Measurements from ENCODE around the gene GAK.

Gene GAK

DNA sequence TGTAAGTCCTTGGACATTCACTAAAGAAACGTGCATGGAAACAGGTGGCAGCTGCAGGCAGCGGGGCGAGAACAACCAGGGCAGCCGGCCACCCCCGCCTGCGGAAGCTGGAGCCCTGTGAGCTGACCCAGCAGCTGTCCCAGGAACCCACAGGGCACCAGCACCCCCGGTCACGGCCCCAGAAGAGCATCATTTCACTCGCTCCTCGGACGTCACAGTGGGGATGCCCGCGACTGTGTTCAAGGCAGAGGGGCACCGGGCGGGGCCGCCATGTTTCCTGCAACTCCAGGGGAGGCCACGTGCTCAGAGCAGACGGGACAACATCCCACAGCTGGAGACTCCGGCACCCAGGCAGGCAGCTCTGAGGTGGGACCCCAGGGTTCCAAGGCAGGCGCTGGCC, 61.2 kb downstream of the GAK start:
- DNase-seq (ENCODE audit: low read depth in 2 of 2), result no peak

DNA sequence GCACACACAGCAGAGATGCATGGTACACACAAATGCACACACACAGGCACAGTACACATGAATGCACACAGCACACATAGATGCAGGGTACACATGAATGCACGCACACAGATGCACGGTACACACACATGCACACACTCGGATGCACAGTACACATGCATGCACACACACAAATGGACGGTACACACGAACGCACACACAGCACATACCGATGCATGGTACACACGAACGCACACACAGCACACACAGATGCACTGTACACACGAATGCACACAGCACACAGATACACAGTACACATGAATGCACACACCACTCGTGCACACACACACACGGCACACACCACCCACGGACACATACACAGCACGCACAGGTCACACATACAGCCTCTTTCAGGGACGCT, 62.3 kb downstream of the GAK start:
- no peak for DNase-seq (ENCODE audit: low read depth in 2 of 2)

DNA sequence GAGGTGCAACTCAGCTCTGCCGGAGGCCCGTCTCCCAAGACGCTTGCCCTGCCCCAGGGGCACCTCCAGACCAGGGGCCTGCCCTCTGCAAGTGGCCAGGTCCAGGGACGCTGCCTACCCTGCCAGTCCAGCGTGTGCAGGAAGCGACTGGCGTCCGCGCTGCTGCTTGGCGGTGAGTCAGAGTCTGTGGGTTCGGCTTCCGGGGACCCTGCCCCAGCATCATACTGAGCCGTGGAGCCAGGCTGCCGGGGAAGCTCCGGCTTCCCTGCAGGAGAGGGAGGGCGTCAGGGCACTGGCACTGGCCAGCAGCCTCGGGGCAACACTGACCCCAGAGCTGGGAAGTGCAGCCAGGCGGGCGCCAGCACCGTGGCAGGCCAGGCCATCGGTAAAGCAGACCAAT, 63.7 kb downstream of the GAK start:
- no peak for DNase-seq (ENCODE audit: low read depth in 2 of 2)

- no peak for DNase-seq (ENCODE audit: low read depth in 2 of 2)
These were observed 64.4 kb downstream of the GAK start for GRCh38 chr4:867526-868250.

DNA sequence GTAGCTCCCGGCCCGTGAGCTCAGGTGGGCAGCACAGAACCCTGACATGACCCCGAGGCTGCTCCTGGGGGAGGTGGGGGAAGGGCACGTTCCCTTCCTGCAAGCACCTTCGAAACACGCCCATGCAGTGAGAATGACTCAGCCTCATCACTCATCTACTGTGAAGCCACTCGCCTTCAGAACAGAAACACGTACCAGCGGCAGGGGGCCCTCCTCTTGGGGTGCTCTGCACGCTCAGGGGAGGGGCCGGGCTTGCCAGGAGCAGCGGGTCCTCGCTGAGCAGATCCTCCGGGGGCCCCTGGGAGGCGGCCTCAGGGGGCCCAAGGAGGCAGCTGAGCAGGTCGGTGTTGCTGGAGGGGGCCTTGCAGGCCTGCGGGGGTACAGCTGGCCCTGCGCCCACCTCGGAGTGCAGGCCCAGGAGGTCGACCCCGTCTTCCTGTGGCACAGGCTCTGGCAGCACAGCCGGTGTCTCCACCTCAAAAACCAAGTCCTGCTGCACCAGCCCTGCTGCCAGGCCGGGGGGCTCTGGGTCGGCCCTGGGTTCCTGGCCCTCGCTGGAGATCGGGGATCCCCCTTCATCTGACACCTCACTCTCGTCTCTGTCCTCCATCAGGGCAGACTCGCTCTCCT, 65.2 kb downstream of the GAK start:
- DNase-seq (ENCODE audit: low read depth in 2 of 2), result no peak

DNA sequence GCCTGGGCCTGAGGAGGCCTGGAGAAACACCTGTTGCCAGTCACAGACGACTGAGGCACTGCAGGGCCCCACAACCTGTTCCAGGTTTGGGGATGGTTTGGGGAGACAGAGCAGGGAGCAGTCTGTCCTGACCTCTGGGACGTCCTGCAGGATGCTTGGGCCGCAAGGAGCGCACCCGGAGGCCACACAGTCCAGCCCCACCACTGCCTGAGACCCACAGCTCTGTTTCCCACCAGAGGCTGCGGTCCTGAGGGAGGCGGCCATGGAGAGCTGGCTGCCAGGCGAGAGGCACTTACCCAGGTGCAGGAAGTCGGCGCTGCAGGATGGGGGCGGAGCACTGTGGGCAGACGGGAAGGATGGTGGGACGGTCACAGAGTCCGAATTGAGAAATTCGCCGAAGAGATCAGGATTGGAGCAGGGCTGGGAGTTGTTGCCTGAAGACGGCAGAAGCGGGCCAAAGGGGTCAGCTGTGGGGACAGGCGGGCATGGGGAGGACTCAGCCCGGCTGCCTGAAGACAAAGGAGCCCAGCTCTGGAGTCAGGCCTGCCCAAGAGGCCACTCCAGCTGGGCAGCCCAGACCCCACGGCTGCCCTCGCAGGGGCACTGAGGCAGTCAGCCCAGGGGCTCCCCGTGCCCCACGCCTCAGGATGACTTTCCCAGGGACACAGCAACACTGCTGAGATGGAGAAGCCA, 65.9 kb downstream of the GAK start:
- DNase-seq (ENCODE audit: low read depth in 2 of 2), result no peak

- DNase-seq (ENCODE audit: low read depth in 2 of 2), result no peak
These were observed 66.5 kb downstream of the GAK start for GRCh38 chr4:865572-865971.

DNA sequence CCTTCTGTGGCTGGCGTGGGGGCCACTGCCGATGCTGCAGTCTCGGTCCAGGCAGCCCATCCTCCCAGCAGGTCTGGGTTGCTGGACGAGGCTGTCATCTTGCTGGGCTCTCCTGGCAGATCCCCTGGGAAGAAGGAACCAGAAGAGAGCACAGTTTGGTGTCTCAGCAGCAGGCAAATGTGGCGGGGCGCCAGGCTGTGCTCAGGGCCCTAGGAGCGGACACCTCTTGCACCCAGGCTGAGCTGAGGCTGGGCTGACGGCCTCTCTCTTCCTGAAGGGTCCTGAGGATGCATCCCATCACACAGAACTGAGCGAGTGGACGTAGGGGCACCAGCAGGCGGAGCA, 67.0 kb downstream of the GAK start:
- DNase-seq (ENCODE audit: low read depth in 2 of 2), result no peak

- DNase-seq (ENCODE audit: low read depth in 2 of 2), result no peak
These were observed 67.5 kb downstream of the GAK start for GRCh38 chr4:864456-865120.

- DNase-seq (ENCODE audit: low read depth in 2 of 2), result no peak
These were observed 71.6 kb downstream of the GAK start for GRCh38 chr4:860561-860960.

DNA sequence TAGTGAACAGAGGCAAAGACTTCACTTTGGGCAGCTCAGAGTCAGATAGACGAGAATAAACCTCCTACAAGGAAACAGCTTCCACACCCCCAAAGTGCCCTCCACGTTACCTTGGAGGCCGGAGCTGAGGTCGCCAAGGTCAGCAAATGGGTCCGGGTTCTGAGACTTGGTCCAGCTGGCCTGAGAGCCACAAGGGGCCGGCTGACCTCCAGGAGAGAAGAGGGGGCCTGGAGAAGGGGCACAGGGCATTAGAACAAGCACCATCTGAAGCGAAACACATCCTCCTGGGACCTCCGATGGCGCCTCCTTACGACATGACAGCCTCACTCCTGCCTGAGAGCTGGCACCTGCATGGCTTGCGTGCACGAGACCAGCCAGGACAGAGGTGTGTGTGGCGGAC, 72.6 kb downstream of the GAK start:
- DNase-seq (ENCODE audit: low read depth in 2 of 2), result no peak

DNA sequence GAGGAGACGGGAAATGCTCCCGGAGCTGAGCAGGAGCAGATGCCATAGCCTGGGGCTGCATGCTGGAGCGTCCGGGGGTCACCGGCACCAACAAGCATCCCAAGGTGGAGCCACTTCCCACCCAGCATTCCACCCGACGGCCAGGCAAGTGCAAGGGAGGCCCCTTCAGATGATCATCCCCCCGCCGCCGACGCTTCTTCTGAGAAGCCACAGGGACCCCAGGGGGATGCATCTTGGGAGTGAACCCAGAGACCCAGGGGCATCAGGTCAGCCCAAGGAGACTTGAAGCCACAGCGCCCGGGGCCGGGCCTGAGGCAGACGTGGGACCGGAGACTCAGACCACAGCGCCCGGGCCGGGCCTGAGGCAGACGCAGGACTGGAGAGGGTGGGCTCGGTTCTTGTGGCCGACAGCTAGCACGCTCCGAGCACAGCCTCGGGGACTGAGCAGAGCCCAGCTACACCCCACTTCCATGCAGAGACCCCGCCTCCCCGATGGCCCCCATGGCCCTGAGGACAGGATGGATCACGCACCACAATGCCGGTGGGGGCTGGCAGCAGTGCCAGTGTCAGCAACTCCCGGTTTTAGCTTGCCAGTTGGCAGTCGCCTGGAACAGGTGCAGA, 73.2 kb downstream of the GAK start:
- DNase-seq (ENCODE audit: low read depth in 2 of 2), result no peak

DNA sequence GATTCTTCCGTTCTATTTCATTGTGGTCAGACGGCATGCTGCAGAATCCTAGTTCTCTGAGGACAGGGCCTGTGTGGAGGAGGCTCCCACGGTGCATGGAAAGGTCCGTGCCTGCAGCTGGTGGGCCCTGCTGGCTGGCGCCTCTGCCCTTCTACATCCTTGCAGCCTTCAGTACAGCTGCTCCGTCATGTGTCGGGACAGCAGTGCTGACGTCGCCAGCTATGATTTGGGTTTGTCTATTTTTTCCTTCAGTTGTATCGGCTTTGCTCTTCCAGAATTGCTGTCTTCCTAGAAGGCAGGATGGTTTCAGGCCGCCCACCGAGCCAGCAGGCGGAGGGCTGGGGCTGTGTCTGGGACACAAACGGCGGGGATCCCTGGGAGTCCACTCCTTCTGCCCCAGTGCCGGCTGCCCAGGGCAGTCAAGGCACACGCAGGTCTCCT, 74.1 kb downstream of the GAK start:
- DNase-seq (ENCODE audit: low read depth in 2 of 2), result no peak

DNA sequence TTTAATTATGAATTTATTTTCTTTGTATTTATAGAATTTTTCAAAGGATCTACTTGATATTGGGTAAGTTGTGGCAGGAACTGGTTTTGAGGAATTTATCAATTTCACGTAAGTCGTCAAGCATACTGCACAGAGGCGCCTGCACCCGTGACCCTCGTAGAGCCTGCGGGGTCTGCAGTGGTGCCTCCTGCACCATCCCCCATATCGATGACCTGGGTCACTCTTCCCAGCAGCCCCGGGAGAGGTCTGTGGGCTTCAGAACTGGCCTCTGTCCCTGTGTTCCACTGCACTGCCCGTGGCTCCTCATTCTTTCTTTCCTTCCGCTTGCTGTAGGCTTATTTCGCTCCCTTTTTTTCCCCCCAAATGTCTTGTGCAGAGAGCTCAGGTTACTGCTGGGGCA, 74.7 kb downstream of the GAK start:
- DNase-seq (ENCODE audit: low read depth in 2 of 2), result no peak

- no peak for DNase-seq (ENCODE audit: low read depth in 2 of 2)
These were observed 75.8 kb downstream of the GAK start for GRCh38 chr4:856225-856901.

DNA sequence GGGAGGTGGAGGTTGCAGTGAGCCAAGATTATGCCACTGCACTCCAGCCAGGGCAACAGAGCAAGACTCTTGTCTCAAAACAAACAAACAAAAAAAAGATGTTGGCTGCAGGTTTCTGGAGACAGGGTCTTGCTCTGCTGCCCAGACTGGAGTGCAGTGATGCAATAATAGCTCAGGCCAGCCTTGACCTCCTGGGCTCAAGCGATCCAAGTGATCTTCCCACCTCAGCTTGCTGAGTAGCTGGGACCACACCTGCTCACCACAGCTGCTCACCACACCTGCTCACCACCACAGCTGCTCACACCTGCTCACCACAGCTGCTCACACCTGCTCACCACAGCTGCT, 76.3 kb downstream of the GAK start:
- DNase-seq (ENCODE audit: low read depth in 2 of 2), result no peak

DNA sequence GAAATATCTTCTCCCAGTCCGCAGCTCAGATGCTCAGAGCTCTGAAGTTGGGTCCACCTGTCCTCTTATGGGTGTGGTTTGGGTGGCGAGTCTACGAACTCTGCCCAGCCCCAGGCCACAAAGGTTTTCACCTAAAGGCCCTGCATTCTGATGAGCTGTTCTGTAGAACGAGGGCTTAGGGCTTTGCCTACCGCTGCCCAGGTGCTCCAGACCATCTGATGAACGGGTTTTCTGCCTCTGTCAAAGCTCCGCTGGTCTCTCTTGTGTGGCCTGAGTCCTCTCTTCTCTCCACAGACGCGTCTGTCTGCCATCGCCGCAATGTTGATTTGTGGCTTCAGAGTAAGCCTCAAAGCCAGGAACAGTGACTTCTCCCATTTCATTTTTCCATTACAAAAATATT, 77.8 kb downstream of the GAK start:
- DNase-seq (ENCODE audit: low read depth in 2 of 2), result no peak

DNA sequence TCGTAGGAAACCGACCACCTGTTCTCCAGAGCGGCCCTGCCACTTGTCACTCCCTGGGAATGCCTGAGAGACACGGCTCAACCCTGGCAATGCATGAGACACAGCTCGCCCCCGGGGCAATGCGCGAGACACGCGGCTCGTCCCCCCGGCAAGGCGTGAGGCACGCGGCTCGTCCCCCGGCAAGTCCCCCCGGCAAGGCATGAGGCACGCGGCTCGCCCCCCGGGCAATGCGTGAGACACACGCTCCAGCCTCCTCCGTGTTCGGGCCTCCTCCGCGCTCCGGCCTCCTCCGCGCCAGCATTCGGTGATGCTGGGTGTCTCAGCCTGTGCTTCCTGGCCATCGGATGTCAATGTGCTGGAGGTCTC, 78.7 kb downstream of the GAK start:
- DNase-seq (ENCODE audit: low read depth in 2 of 2), result no peak

DNA sequence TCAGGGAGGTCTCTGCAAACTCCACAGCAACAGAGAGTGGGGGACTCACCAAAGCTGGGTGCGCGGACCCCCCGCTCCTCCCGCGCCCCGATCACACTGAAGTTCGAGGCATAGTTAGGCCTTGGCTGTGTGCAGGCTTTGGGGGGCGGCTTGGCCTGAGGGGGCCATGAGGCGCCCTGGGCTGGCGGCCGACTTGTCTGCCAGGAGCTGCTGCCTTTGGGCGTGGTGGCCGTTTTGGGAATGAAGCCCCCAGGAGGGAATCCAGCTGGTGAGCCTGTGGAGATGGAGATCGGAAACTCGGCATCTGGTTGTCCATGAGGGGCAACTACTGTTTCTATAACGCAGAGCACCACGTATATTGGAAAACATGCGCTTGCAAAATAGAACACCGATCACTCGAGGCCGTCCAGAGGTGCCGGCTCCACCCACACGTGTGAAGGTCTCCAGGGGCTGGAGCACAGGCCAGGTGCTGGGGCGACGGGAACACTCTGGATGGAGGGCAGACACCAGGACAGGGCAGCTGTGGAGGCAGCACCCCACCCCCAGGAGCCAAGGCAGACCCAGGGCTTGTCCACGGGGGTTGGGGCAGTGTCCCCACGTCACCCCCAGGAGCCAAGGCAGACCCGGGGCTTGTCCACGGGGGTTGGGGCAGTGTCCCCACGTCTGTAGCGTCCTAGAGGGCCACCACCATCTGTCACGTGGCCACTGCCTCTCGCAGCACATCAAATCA, 80.2 kb downstream of the GAK start:
- DNase-seq (ENCODE audit: low read depth in 2 of 2), result no peak

- no peak for DNase-seq (ENCODE audit: low read depth in 2 of 2)
These were observed 81.7 kb downstream of the GAK start for GRCh38 chr4:850323-850945.
